SK-N-SH (cell line): ENCODE data around the gene BTN1A1. TPM values are rescaled to one million over a fixed set of nuclear protein-coding genes. Genes with fewer than 3 reads are reported as not detected.
"Not testable (repeated sequence)": the region's sequence is repeated elsewhere in the genome, so short reads cannot be mapped to it uniquely, and the experiment has no call there.

ENCODE experiments used
- CTCF ChIA-PET: fragments of 300-600, 350-600 bp; formaldehyde crosslinking; extraction: SDS; loops from one replicate; lab custom pipeline; 2021; lab: Yijun Ruan, JAX
- POLR2A ChIA-PET: fragments of 350-600 bp; sonication (Branson Sonifier 250); formaldehyde crosslinking; extraction: SDS; loops from one replicate; lab custom pipeline; 2020; ENCODE audit warnings: antibody characterized with exemption, inconsistent platforms; lab: Yijun Ruan, JAX
- DNase-seq: peaks from one replicate; pipeline ENCODE4 v3.0.0; 2012
- H2AFZ ChIP-seq: fragments of 200-600 bp; sonication (generic); 2 replicates; pipeline ENCODE4 v1.8.1; 2016; ENCODE audit warnings: antibody characterized with exemption, mild to moderate bottlenecking, low read depth
- H3F3A ChIP-seq: fragments of 200-600 bp; sonication (generic); replicated peaks from 2 replicates; pipeline ENCODE3; 2016; ENCODE audit warnings: antibody characterized with exemption, mild to moderate bottlenecking; ENCODE audit not compliant: insufficient read depth
- H3K27ac ChIP-seq, 2 experiments: fragments of 200-500 bp in 1 of 2; fragments of 200-600 bp in 1 of 2; sonication (Bioruptor generic) in 1 of 2; sonication (generic), shearing (Covaris generic) in 1 of 2; 2 replicates each; pipeline versions ENCODE4 v1.5.1 to v1.6.1; 2014 to 2016; ENCODE audit warnings: low read depth in 2 of 2, inconsistent platforms in 1 of 2, low read length in 1 of 2, mild to moderate bottlenecking in 1 of 2, mixed read lengths in 1 of 2
- H3K27me3 ChIP-seq: fragments of 200-600 bp; sonication (generic), shearing (Covaris generic); 2 replicates; pipeline ENCODE4 v1.6.1; 2016; ENCODE audit warnings: mixed run types; ENCODE audit not compliant: insufficient read depth
- H3K36me3 ChIP-seq, 2 experiments: fragments of 200-500 bp in 1 of 2; fragments of 200-600 bp in 1 of 2; sonication (Bioruptor generic) in 1 of 2; sonication (generic) in 1 of 2; replicated peaks in 1 of 2; 2 replicates each; pipeline versions ENCODE3 to v1.5.1; 2014 to 2016; ENCODE audit warnings: low read length in 1 of 2, mild to moderate bottlenecking in 1 of 2; ENCODE audit not compliant: insufficient read depth in 2 of 2, control insufficient read depth in 1 of 2
- H3K4me1 ChIP-seq, 2 experiments: fragments of 200-500 bp in 1 of 2; fragments of 200-600 bp in 1 of 2; sonication (Bioruptor generic) in 1 of 2; sonication (generic), shearing (Covaris generic) in 1 of 2; 2 replicates each; pipeline versions ENCODE4 v1.5.1 to v1.6.1; 2014 to 2016; ENCODE audit warnings: low read depth in 1 of 2, low read length in 1 of 2, mixed run types in 1 of 2; ENCODE audit not compliant: insufficient read depth in 2 of 2, control insufficient read depth in 1 of 2
- H3K4me2 ChIP-seq: fragments of 200-600 bp; sonication (generic), shearing (Covaris generic); 2 replicates; pipeline ENCODE4 v1.6.1; 2017; ENCODE audit warnings: mixed run types
- H3K4me3 ChIP-seq, 2 experiments: fragments of 200-500 bp in 1 of 2; fragments of 200-600 bp in 1 of 2; sonication (Bioruptor generic) in 1 of 2; sonication (generic), shearing (Covaris generic) in 1 of 2; 2 replicates each; pipeline versions ENCODE4 v1.5.1 to v1.8.1; 2014 to 2016; ENCODE audit warnings: low read depth in 2 of 2, inconsistent platforms in 1 of 2, low read length in 1 of 2, mild to moderate bottlenecking in 1 of 2, mixed read lengths in 1 of 2, moderate library complexity in 1 of 2
- H3K79me2 ChIP-seq: fragments of 200-600 bp; sonication (generic); 2 replicates; pipeline ENCODE4 v1.8.1; 2017; ENCODE audit warnings: mild to moderate bottlenecking; ENCODE audit not compliant: insufficient read depth
- H3K9ac ChIP-seq: fragments of 200-600 bp; sonication (generic); 2 replicates; pipeline ENCODE4 v1.6.1; 2017; ENCODE audit warnings: mixed run types
- H3K9me2 ChIP-seq: fragments of 200-600 bp; sonication (generic); 2 replicates; pipeline ENCODE4 v1.6.1; 2017; ENCODE audit warnings: mixed run types
- H3K9me3 ChIP-seq: fragments of 200-600 bp; sonication (generic); 2 replicates; pipeline ENCODE4 v1.6.1; 2017; ENCODE audit warnings: mixed run types, mild to moderate bottlenecking, moderate library complexity
- H4K20me1 ChIP-seq: fragments of 200-600 bp; sonication (generic); 2 replicates; pipeline ENCODE4 v1.6.1; 2017; ENCODE audit warnings: mild to moderate bottlenecking, mixed run types; ENCODE audit not compliant: insufficient read depth
- EP300 ChIP-seq, 2 experiments: IDR thresholded peaks; 2 replicates each; pipeline versions ENCODE4 v1.4.0 to v1.6.1; 2012; ENCODE audit warnings: borderline replicate concordance in 1 of 2, low read depth in 1 of 2, low read length in 1 of 2
- FOSL2 ChIP-seq: IDR thresholded peaks from 2 replicates; pipeline ENCODE4 v1.4.0; 2012; ENCODE audit warnings: low read depth, mild to moderate bottlenecking, moderate library complexity, borderline replicate concordance
- FOXM1 ChIP-seq: IDR thresholded peaks from 2 replicates; pipeline ENCODE4 v1.4.0; 2012; ENCODE audit warnings: low read depth, mild to moderate bottlenecking
- GATA2 ChIP-seq: sonication (generic); formaldehyde crosslinking; IDR thresholded peaks from 2 replicates; pipeline ENCODE4 v1.5.0; 2020; ENCODE audit warnings: mild to moderate bottlenecking, missing genetic modification reagents
- MEF2A ChIP-seq: IDR thresholded peaks from 2 replicates; pipeline ENCODE4 v1.4.0; 2012; ENCODE audit warnings: low read depth, borderline replicate concordance
- PBX3 ChIP-seq: IDR thresholded peaks from 2 replicates; pipeline ENCODE4; 2012
- RAD21 ChIP-seq: IDR thresholded peaks from 2 replicates; pipeline ENCODE4 v1.6.1; 2012; ENCODE audit warnings: mild to moderate bottlenecking, low read length
- RCOR1 ChIP-seq: fragments of 150-350 bp; IDR thresholded peaks from 2 replicates; pipeline ENCODE4 v1.6.1; 2017; ENCODE audit warnings: antibody characterized with exemption, low read length
- RFX5 ChIP-seq: IDR thresholded peaks from 2 replicates; pipeline ENCODE4 v1.6.1; 2012; ENCODE audit warnings: mild to moderate bottlenecking, improper control_type of control experiment, low read length
- SMC3 ChIP-seq: IDR thresholded peaks from 2 replicates; pipeline ENCODE4 v1.6.1; 2012; ENCODE audit warnings: low read depth, low read length, improper control_type of control experiment
- TCF12 ChIP-seq: IDR thresholded peaks from 2 replicates; pipeline ENCODE4 v1.4.0; 2012
- USF1 ChIP-seq: IDR thresholded peaks from 2 replicates; pipeline ENCODE4 v1.4.0; 2012; ENCODE audit warnings: low read depth, borderline replicate concordance
- YY1 ChIP-seq: IDR thresholded peaks from 2 replicates; pipeline ENCODE4 v1.4.0; 2012; ENCODE audit warnings: low read depth, mild to moderate bottlenecking
- WGBS: methylation state at CpG from one replicate; pipeline ENCODE4 v1.1.6; 2017; ENCODE audit warnings: low lambda C conversion rate; 5-methylcytosine and 5-hydroxymethylcytosine counted together
- polyA plus RNA-seq, 3 experiments: library from polyadenylated mRNA; depleted of rRNA; stranded (reverse); fragments of >200 nt; gene quantifications; 2 replicates each; pipeline ENCODE4 v1.2.3, GENCODE V29; 2012
- TF ChIP-seq, protein P1 (sequence below): fragments of 200-600 bp; sonication (generic); IDR thresholded peaks from 2 replicates; pipeline ENCODE4 v1.6.1; 2017; ENCODE audit warnings: antibody characterized with exemption, mild to moderate bottlenecking, moderate library complexity

The BTN1A1 gene
- polyA plus RNA-seq, 1 of the 3 experiments (the other 2 are of a cell fraction) = not detected

GRCh38 chr6:26544473-26544872 lies 44.4 kb downstream of the BTN1A1 start (continued):
- no peak for TF ChIP-seq FOXM1
- TF ChIP-seq PBX3 = no peak
- no peak for TF ChIP-seq FOSL2
- no peak for TF ChIP-seq MEF2A
- no peak for TF ChIP-seq RCOR1
- no peak for TF ChIP-seq YY1
- TF ChIP-seq USF1 = no peak
- no peak for TF ChIP-seq EP300 (IDR thresholded peaks at IDR 0.05; ENCODE audit: borderline replicate concordance in 1 of 2, low read depth in 1 of 2, low read length in 1 of 2)
- no peak for TF ChIP-seq RAD21
- no peak for TF ChIP-seq GATA2 (CRISPR knock-in tag)
- no peak for TF ChIP-seq TCF12
- no peak for TF ChIP-seq SMC3

DNA sequence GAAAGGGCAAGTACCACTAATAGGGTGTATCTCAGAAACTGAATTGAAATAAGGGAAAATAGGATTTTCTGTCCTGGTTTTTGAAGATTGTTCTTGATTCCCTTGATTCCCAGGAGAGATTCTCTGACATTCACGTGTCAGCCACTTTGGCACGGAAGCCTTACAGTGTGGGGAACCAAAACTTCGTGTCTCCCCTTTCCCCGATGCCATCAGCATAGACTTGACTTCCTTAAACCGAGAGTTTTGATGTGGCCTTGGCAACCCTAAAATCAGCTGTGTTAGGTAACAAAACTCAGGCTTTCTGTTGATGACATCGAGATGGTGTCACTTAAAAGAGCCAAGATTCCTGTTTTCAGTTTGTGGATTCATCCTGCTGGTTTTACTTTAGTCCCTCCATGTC lies 45.5 kb downstream of the BTN1A1 start:
- 98% methylated on average over 6 of the region's 6 CpGs for WGBS
- H3K4me1 ChIP-seq = no peaks in the 10 kb centered on the region; a peak in 2 of 4 replicates
- H3K36me3 ChIP-seq = peaks cover 40 to 51% of the 10 kb centered on the region in 2 experiments
- no peaks in the 10 kb centered on the region for H3K9me3 ChIP-seq
- H4K20me1 ChIP-seq = no peaks in the 10 kb centered on the region
- CTCF ChIA-PET = interaction anchor here (1.3 to 2.2 kb wide), 3 partner anchors 50 to 204 kb away, joined by 4 to 5 read pairs (median 5); no protein-coding TSS in a partner anchor
- no peaks in the 10 kb centered on the region for H3K27me3 ChIP-seq
- DNase-seq = no peak
- H3K4me3 ChIP-seq = no peak overlapping the region
- POLR2A ChIA-PET = interaction anchor here (0.6 kb wide), 1 partner anchor 273 kb away, joined by 3 read pairs; a partner anchor contains a TSS
- H3K4me2 ChIP-seq = no peak overlapping the region
- H3K9ac ChIP-seq = no peak overlapping the region
- peaks cover 10% of the 10 kb centered on the region for H3F3A ChIP-seq
- H2AFZ ChIP-seq = no peak overlapping the region
- TF ChIP-seq, protein P1, sequence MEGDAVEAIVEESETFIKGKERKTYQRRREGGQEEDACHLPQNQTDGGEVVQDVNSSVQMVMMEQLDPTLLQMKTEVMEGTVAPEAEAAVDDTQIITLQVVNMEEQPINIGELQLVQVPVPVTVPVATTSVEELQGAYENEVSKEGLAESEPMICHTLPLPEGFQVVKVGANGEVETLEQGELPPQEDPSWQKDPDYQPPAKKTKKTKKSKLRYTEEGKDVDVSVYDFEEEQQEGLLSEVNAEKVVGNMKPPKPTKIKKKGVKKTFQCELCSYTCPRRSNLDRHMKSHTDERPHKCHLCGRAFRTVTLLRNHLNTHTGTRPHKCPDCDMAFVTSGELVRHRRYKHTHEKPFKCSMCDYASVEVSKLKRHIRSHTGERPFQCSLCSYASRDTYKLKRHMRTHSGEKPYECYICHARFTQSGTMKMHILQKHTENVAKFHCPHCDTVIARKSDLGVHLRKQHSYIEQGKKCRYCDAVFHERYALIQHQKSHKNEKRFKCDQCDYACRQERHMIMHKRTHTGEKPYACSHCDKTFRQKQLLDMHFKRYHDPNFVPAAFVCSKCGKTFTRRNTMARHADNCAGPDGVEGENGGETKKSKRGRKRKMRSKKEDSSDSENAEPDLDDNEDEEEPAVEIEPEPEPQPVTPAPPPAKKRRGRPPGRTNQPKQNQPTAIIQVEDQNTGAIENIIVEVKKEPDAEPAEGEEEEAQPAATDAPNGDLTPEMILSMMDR = no peak
- no peak for TF ChIP-seq GATA2 (CRISPR knock-in tag)
- TF ChIP-seq RFX5 = no peak
- H3K9me2 ChIP-seq = no peaks in the 10 kb centered on the region
- peaks cover 45% of the 10 kb centered on the region for H3K79me2 ChIP-seq
- no peak overlapping the region for H3K27ac ChIP-seq

- POLR2A ChIA-PET, H3K27me3 ChIP-seq, H3K9me3 ChIP-seq, H3K4me2 ChIP-seq, DNase-seq, H3K9ac ChIP-seq, H3K9me2 ChIP-seq, H2AFZ ChIP-seq, H3K4me1 ChIP-seq, H4K20me1 ChIP-seq, H3K4me3 ChIP-seq, H3K27ac ChIP-seq: not testable (repeated sequence)
- Histone ChIP-seq H3F3A (peaks cover 18% of the 10 kb centered on the region), H3K36me3 (peaks cover 33 to 39% of the 10 kb centered on the region in 2 experiments), H3K79me2 (peaks cover 27% of the 10 kb centered on the region)
- CTCF ChIA-PET = interaction anchor here (1.8 kb wide), 1 partner anchor 10 kb away, joined by 9 read pairs; the partner anchor contains the start of gene HMGN4
- 95% methylated on average over 18 of the region's 18 CpGs for WGBS
These were observed 47.3 kb downstream of the BTN1A1 start for GRCh38 chr6:26547363-26547762.
